ENCODE results near the gene PI16. TPM values are rescaled to one million over a fixed set of nuclear protein-coding genes. Genes with fewer than 3 reads are reported as not detected.

The PI16 gene
- total RNA-seq, 2 donors from 2014 or later = 7.9 to 18.0 TPM

GRCh38 chr6:36928547-36928918 is 26.0 kb upstream of the PI16 start:
- Histone ChIP-seq H3K4me3 (no peak overlapping the region), H3K4me1 (replicated peaks) (no peaks in the 10 kb centered on the region), H3K27ac (no peak overlapping the region), H3K27me3 (replicated peaks; ENCODE audit: insufficient read depth) (no peaks in the 10 kb centered on the region), H3K9me3 (no peaks in the 10 kb centered on the region), H3K36me3 (no peaks in the 10 kb centered on the region)
- 81% methylated on average over 7 of the region's 7 CpGs for WGBS
- no peak for DNase-seq (ENCODE audit: low spot score)
- no peak for TF ChIP-seq POLR2A (IDR thresholded peaks at IDR 0.05)
- TF ChIP-seq POLR2AphosphoS5 (IDR thresholded peaks at IDR 0.05) = no peak
- TF ChIP-seq CTCF (IDR thresholded peaks at IDR 0.05) = no peak
- intact Hi-C loops (cut with DNase I) = no loop called here

DNA sequence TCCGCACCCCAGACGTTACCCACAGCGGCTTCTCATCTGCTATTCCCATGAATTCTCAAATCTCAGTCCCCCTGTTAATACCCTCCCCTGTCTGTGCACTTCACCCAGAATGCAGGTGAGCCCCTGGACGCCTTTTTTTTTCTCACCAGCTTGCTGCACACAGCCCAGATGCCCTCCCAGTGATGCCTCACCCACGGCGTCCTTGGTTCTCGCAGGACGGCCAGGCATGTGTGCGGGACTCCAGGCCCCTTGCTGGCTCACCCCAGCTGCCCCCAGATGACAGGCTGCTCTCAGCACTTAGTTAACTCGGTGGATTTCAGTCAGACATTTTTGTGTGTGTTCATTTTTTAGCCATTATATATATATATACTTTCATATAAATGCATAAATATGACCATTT is 25.4 kb upstream of the PI16 start:
- DNase-seq (ENCODE audit: low spot score) = no peak
- no peak overlapping the region for H3K4me3 ChIP-seq
- WGBS = 76% methylated on average over 10 of the region's 10 CpGs
- H3K27ac ChIP-seq = no peak overlapping the region
- H3K27me3 ChIP-seq (replicated peaks; ENCODE audit: insufficient read depth) = no peaks in the 10 kb centered on the region
- TF ChIP-seq CTCF (IDR thresholded peaks at IDR 0.05) (no peak), POLR2A (IDR thresholded peaks at IDR 0.05) (no peak), POLR2AphosphoS5 (IDR thresholded peaks at IDR 0.05) (no peak)
- intact Hi-C loops (cut with DNase I) = no loop called here
- no peaks in the 10 kb centered on the region for H3K9me3 ChIP-seq
- no peaks in the 10 kb centered on the region for H3K36me3 ChIP-seq
- no peaks in the 10 kb centered on the region for H3K4me1 ChIP-seq (replicated peaks)

DNA sequence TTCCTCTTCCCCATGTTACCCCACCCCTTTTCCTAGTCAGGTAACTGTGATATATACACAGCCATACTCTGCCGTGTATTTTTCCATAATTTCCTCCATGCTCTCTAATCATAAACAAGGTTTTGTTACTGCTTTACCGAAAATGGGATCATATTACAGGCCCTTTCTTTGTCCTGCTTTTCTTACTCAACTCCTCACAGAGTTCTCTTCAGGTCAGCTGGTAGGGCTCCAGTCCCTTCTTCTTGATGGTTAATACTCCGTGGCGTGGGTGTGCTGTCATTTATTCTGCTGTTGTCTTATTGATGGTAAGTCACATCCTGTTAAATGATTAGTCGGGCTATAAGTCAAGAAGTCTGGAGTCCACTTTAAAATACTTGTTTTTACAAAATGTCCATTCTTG is 24.9 kb upstream of the PI16 start:
- no peak overlapping the region for H3K4me3 ChIP-seq
- H3K4me1 ChIP-seq (replicated peaks) = no peaks in the 10 kb centered on the region
- H3K36me3 ChIP-seq = no peaks in the 10 kb centered on the region
- DNase-seq (ENCODE audit: low spot score) = no peak
- 17% methylated on average over 5 of the region's 5 CpGs for WGBS
- no peaks in the 10 kb centered on the region for H3K27me3 ChIP-seq (replicated peaks; ENCODE audit: insufficient read depth)
- H3K9me3 ChIP-seq = no peaks in the 10 kb centered on the region
- intact Hi-C loops (cut with DNase I) = no loop called here
- no peak overlapping the region for H3K27ac ChIP-seq
- TF ChIP-seq POLR2AphosphoS5 (IDR thresholded peaks at IDR 0.05) = peak; percentile 24
- TF ChIP-seq POLR2A (IDR thresholded peaks at IDR 0.05) = no peak
- no peak for TF ChIP-seq CTCF (IDR thresholded peaks at IDR 0.05)

DNA sequence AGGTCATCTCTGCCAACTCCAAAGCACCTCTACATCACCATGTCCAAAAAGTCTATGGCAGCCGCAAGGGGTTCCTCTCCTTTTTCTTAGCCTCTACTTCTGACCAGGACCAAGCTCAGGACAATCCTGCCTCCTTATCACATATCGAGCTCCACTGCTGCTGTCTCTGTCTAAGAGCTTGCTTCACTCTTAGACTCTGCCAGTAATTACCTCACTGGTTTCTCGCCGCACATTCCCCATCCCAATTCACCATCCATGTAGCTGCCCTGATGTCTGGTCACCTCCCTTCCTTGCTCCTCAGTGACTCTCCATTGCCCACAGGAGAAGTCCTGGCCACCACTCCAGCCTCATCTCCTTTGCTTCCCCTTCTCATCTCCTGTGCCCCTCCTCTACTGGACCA is 24.1 kb upstream of the PI16 start:
- intact Hi-C loops (cut with DNase I) = no loop called here
- 97% methylated on average over 4 of the region's 4 CpGs for WGBS
- Histone ChIP-seq H3K27ac (no peak overlapping the region), H3K27me3 (replicated peaks; ENCODE audit: insufficient read depth) (no peaks in the 10 kb centered on the region), H3K4me3 (no peak overlapping the region), H3K9me3 (no peaks in the 10 kb centered on the region), H3K36me3 (no peaks in the 10 kb centered on the region), H3K4me1 (replicated peaks) (no peaks in the 10 kb centered on the region)
- TF ChIP-seq POLR2A (IDR thresholded peaks at IDR 0.05) (no peak), CTCF (IDR thresholded peaks at IDR 0.05) (no peak), POLR2AphosphoS5 (IDR thresholded peaks at IDR 0.05) (no peak)
- no peak for DNase-seq (ENCODE audit: low spot score)

DNA sequence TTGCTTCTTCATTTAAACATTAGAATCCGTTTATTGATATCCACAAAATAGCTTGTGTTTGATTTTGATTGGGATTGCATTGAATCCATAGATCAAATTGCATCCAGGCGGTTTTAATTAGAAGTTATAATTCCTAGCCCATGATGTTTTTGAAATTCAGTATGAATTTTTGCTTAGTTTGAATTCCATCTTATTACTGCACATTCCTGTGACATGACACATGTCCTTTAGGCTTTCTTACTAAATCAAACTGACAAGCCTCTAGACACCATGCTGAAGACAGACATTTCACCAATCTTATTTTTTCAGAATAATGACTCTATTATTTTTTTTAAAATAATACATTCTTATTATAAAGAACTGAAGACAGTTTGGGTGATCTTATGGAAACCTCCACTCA is 21.4 kb upstream of the PI16 start:
- Histone ChIP-seq H3K9me3 (no peaks in the 10 kb centered on the region), H3K4me3 (no peak overlapping the region), H3K27ac (no peak overlapping the region), H3K27me3 (replicated peaks; ENCODE audit: insufficient read depth) (no peaks in the 10 kb centered on the region), H3K36me3 (no peaks in the 10 kb centered on the region), H3K4me1 (replicated peaks) (no peaks in the 10 kb centered on the region)
- DNase-seq (ENCODE audit: low spot score) = no peak
- TF ChIP-seq POLR2AphosphoS5 (IDR thresholded peaks at IDR 0.05) (no peak), CTCF (IDR thresholded peaks at IDR 0.05) (no peak), POLR2A (IDR thresholded peaks at IDR 0.05) (no peak)
- intact Hi-C loops (cut with DNase I) = no loop called here
- WGBS = 92% methylated on average over 2 of the region's 2 CpGs
